SK-N-DZ (cell line): Measurements from ENCODE around the gene EBF4. TPM values are rescaled to one million over a fixed set of nuclear protein-coding genes. Genes with fewer than 3 reads are reported as not detected.

Experiments used
- DNase-seq: peaks from one replicate; pipeline ENCODE4 v3.0.0-alpha.2; 2015; ENCODE audit warnings: low spot score
- polyA plus RNA-seq, 2 experiments: library from polyadenylated mRNA; depleted of rRNA; stranded (reverse); fragments of >200 nt; gene quantifications; 2 replicates each; pipeline ENCODE4 v1.2.3, GENCODE V29; 2014

Gene EBF4, protein sequence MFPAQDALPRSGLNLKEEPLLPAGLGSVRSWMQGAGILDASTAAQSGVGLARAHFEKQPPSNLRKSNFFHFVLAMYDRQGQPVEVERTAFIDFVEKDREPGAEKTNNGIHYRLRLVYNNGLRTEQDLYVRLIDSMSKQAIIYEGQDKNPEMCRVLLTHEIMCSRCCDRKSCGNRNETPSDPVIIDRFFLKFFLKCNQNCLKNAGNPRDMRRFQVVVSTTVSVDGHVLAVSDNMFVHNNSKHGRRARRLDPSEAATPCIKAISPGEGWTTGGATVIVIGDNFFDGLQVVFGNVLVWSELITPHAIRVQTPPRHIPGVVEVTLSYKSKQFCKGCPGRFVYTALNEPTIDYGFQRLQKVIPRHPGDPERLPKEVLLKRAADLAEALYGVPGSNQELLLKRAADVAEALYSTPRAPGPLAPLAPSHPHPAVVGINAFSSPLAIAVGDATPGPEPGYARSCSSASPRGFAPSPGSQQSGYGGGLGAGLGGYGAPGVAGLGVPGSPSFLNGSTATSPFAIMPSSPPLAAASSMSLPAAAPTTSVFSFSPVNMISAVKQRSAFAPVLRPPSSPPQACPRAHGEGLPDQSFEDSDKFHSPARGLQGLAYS
- 18.6 and 24.6 TPM in 2 replicates for polyA plus RNA-seq (2014; cell fraction: cytosol; rRNA removed)
- 120 and 146 TPM in 2 replicates for polyA plus RNA-seq (2014; cell fraction: nucleus; rRNA removed)

DNA sequence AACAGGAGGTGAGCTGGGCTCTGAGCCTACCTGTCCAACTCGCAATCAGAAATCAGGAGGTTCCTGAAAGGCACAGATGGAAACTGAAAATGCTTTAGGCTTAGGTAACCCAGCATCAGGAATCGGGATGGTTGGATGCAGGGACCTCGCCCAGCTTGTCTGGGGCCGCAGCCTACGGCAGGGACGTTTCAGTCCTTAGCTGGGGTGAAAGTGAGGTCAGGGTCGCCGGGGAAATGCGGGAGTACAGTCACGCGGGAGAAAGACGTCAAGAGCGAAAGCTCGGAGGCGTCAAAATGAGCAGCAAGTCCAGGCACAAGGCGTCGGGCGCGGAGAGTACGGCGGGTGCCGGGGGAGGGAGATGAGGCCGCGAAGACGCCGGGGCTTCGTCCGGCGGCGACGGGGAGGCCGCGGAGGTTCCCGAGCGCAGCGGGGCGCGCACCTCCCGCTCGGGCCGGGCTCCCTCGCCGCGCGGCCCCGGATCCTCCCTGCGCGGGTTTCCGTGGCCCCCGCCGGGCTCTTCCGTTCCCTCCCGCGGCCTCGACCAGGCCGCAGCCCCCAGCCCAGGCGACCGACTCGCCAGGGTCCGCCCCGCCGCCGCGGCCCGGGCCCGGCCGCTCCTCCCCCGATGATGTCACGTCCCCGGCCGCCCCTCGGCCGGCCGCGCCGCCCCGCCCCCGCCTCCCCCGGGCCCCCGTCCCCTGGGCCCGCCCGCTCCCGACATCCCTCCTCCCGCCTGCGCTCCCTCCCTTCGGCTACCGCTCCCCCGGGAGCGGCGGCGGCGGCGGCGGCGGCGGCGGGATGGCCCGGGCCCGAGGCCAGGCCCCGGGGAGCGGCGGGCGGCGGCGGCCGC is at the start of gene EBF4:
TSS of gene EBF4 (plus strand) at position 745 of the 850 bp plus-strand sequence. CDS start 866 bp downstream, outside the sequence.
- peak; percentile 52 for DNase-seq

DNA sequence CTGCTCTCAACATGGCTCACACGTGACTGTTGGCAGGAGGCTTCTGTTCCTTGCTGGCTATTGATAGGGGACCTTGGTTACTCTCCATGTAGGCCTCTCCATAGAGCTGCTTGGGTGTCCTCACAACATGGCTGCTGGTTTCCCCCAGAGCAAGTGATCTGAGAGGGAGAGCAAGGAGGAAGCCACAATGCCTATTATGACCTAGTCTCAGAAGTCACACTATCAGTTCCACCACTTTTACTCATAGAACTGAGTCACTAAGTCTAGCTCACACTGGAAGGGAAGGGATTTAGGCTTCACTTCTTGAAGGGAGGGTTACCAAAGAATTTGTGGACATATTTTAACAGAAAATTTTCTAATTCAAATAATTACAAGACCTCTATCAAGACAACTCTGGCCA is 48.9 kb upstream of the EBF4 start:
- DNase-seq = no peak

DNA sequence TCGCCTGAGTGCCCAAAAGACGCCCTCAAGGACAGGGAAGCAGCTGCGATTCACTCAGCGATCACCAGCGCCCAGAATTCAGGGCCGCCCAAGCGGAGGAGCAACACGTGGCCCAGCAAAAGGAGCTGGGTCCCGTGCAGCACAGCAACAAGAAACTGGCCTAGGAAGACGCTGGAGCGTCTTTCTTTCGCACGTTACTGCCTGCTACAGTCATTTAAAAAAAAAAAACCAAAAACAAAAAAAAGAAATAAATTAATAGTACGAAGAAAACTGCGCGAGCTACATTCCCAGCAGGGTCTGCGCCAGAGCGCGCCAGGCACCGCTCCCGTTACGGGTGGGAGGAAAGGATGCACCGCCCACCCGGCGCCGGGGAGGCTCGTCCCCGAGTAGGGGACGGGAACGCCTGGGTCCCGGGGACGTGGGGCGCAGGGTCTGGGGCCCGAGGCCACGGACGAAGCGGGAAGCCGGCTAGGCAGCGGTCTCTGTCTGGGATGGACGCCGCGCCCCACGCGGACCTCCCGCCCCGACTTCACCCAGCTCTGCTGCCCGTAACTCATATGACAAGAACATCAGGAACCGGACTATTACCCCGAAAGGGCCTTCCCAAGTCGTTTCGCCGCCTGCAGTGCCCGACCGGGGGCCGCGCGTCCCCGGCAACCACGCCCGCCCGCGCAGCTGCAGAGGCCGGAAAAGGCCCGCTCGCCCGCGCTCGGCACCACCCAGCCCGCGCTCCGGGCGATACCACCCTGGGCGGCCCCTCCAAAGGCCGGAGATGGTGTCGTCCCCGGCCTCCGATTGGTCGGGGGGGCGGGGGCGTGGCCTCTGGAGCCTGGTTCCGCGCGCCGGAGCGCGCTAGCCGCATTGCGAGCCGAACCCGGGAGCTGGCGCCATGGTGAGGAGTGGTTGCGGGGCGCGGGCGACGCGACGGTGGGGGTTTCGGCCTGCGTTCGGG is 40.5 kb upstream of the EBF4 start, which contains the start of gene NOP56:
TSS of gene NOP56 (plus strand) at position 861 of the 952 bp plus-strand sequence. CDS start at position 890, 29 bp downstream.
- DNase-seq = peak; percentile 93

DNA sequence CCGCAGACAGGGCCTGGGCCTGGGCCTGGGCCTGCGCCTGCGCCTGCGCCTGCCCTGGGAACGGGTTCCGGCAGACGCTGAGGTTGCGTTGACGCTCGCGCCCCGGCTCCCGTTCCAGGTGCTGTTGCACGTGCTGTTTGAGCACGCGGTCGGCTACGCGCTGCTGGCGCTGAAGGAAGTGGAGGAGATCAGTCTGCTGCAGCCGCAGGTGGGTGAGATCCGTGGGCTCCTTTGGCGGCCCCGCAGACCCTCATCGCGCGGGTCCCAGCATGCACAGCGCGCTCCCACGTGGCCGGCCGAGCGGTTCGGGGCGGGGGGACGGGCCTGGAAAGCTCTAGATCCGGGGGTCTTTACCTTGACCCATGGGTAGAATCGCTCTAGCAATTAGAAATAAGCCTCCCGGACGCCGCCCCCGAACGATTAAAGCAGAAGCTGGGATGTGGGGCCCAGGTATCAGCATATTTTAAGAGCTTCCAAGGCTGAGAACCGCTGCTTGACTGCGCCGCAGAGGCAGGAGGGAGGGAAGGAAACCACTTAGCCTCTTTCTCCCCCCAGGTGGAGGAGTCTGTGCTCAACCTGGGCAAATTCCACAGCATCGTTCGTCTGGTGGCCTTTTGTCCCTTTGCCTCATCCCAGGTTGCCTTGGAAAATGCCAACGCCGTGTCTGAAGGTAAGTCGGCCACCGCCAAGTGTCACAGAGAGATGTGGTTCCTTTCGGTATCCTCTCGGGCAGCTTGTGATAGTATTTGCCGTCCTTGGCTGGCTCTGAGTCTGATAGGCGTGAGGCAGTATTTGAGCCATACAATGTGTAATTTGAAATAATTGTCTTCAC is 39.6 kb upstream of the EBF4 start:
- peak; percentile 64 for DNase-seq

DNA sequence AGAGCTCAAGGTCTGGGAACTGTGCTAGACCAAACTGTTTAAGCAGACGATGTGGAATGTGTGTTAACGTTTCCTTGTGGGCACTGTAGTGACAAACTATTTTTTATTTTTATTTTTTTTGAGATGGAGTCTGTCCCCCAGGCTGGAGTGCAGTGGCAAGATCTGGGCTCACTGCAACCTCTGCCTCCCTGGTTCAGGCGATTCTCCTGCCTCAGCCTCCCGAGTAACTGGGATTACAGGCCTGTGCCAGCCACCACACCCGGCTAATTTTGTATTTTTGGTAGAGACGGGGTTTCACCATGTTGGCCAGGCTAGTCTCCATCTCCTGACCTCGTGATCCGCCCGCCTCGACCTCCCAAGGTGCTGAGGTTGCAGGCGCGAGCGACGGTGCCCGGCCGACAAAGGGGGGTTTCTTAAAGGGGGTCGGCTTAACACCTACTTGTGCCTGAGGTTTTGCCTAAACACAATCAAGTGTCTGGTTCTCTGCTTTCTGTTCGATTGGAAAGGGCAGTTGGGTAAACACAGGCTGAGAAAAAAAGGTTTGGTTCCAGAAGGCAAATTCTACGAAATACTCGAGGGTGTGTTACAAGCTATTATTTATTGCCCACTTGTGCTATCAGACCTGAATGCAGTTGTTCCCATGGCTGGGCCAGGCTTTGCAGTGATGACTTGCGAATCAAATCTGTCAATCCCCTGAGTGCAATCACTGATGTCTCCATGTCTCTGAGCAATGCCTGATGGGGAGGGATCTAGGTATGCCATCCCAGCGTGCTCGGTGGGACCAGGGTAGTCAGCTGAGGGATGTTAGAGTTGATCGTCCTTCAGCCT is 38.8 kb upstream of the EBF4 start:
- no peak for DNase-seq

DNA sequence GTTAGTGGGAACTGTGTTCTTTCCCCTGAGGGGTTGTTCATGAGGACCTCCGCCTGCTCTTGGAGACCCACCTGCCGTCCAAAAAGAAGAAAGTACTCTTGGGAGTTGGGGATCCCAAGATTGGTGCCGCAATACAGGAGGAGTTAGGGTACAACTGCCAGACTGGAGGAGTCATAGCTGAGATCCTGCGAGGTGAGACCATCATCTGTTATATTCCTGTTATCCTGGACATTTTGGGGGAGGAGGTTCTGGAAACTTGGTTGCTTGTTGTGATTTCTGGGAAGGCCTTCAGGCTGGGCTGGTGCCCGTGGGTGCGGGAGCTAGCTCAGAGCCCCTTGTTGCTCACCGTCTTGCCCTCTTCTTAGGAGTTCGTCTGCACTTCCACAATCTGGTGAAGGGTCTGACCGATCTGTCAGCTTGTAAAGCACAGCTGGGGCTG is 38.2 kb upstream of the EBF4 start:
- DNase-seq = no peak

DNA sequence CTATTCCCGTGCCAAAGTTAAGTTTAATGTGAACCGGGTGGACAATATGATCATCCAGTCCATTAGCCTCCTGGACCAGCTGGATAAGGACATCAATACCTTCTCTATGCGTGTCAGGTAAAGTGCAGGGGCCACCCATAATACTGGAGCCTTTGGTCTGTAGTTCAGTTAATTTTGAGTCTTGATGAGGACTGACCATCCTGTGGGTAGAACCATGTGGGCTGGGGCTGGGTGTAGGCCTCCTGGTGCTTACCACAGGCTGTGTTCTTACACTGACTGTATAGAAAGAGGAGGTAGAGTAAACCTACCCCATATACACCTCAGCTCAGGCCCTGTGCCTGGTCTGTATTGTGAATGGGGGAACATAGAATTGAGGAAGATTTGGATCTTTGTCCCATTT is 37.7 kb upstream of the EBF4 start:
- DNase-seq = no peak

DNA sequence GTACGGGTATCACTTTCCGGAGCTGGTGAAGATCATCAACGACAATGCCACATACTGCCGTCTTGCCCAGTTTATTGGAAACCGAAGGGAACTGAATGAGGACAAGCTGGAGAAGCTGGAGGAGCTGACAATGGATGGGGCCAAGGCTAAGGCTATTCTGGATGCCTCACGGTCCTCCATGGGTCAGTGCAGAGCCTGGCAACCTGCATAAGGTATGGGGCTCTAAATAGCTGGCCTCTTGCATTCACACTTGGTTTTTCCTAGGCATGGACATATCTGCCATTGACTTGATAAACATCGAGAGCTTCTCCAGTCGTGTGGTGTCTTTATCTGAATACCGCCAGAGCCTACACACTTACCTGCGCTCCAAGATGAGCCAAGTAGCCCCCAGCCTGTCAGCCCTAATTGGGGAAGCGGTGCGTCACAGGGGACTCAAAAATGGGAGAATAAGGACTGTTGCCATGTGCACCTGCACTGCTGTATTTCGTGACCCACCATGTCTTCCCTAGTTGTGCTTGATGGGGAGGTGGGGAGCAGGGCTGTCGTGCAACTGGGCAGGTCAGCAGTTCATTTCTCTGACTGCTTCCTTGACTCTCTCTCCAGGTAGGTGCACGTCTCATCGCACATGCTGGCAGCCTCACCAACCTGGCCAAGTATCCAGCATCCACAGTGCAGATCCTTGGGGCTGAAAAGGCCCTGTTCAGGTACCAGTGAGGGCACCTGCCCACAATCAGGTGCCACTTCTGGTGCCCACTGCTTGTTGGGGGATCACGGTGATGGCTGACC is 37.1 kb upstream of the EBF4 start:
- no peak for DNase-seq

DNA sequence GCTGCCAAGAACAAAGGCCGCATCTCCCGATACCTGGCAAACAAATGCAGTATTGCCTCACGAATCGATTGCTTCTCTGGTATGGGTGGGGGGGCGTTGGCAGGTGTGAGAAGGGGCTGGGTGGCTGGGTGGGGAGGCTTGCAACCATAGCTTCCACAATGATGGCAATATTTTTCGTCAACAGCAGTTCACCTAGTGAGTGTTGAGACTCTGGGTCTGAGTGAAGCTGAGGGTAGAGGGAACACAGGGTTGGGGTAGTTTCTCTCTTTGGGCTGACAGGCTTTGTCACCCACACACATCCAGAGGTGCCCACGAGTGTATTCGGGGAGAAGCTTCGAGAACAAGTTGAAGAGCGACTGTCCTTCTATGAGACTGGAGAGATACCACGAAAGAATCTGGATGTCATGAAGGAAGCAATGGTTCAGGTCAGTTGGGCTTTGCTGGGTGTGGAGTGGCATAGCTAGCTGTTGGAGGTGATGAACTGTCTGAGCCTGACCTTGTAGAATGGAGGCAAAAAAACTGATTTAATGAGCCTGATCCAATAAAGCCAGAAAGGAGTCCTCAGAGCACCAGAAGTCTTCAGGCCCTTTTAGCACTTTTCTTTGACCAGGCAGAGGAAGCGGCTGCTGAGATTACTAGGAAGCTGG is 36.0 kb upstream of the EBF4 start:
- DNase-seq = no peak

DNA sequence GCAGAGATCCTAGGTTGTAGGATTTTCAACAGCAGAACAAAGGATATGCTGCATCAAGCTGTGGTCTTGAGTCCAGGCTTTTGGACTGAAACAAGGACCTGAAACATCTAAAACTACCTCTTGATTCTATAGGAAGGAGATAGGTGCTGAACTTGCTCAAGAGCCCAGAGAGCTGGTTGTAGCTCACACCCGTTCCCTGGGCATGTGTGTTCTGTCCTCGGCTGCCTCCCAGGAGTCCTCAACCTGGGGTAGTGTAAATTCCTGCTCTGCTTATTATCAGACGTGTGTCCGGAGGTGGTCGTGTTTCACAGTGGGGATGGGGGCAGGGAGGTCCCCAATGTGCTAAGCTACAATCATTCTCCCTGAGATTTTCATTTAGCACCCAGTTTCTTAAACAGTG is 35.3 kb upstream of the EBF4 start:
- no peak for DNase-seq

DNA sequence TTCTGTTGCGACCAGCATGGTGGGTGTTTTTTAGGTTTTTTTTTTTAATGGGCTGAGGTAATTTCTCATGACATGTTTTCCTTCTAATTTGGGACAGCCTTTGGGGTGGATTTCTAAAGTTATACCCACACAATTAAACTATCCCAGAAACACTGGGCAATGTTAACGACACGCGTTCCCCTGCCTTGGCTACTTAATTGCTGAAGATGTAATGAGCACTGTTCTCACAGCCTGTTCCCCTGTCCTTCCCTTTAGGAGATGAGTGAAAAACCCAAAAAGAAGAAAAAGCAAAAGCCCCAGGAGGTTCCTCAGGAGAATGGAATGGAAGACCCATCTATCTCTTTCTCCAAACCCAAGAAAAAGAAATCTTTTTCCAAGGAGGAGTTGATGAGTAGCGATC is 34.9 kb upstream of the EBF4 start:
- no peak for DNase-seq

DNA sequence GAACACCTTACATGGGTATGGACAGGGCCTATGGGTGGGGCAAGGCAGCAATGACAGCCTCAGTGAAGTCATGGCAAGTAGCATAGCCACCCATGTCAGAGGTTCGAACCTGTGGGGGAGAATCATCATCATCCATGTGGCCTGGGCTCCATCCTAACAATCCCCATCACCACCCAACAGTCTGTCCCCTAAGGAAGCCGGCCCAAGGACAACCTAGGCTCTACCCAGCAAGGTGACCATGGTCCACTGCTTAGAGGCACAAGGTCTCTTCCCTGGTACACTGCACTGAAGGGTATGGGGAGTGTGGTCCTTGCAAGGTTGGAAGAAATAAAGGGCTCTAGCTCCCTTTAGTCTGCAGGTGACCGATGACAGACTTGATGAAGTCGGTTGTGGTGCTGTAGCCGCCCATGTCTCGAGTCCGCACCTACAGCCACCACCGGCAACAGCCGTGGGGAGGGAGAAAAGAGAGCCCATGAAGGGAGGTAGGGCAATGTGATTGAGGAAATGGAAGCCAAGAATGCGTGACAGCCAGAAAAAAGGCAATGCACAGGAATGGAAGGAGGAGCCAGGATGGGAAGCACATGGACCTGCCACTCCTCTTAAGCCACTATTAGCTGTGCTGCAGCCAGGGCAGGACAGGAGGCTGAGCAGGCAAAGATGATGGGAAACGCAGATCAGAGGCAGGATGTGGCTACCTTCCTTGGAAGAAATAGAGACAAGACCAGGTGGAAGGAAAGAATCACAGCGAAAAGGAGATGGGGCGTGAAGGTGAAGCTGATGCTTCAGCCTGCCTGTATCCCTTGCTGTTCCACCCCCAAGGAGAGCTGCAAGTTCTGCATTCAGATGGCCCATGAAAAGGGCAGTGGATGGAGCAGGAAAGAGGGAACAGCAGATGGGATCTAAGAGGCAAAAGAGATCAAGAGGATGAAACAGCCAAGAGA is 33.9 kb upstream of the EBF4 start:
- DNase-seq = no peak

DNA sequence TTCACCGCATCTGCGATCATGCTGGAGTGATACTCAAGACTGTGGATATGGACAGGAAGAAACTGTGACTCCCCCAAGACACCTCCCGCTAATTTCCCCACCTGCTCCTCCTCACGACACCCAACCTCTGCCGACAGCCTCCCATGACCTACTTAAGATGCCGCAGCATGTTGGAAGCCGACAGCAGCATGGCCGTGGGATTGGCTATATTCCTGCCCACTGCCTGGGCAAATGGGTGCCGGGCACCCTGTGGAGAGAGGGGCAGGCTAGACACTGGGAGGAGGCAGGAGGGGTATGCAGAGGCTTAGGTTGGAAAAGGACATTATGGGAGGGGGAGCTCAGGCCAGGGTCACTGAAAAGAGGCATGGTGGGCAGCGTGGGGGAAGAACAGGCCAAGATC is 33.0 kb upstream of the EBF4 start:
- DNase-seq = no peak

DNA sequence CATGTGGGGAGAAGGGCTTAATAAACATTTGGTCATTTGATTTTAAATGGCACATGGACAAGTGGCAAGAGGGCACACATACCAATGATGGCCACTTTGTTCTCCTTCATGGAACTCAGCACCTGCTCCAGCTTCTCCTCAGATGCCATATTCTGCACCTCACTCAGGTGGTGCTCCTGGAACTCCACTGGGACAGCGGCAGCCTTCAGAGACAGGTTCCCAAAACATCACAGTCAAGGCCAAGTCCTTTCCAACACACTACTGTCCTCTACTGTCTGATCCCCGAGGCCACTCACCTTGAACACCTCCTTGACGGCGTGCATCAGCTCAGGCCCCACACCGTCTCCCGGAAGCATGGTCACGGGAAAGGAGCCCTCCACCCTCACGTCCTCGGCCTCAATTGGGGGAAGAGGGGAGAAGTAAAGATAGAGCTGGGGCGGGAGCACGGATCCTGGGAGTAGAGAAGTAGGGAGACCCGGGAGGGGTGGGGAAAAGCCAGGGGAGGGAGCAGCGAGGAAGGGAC is 29.2 kb upstream of the EBF4 start:
- no peak for DNase-seq

DNA sequence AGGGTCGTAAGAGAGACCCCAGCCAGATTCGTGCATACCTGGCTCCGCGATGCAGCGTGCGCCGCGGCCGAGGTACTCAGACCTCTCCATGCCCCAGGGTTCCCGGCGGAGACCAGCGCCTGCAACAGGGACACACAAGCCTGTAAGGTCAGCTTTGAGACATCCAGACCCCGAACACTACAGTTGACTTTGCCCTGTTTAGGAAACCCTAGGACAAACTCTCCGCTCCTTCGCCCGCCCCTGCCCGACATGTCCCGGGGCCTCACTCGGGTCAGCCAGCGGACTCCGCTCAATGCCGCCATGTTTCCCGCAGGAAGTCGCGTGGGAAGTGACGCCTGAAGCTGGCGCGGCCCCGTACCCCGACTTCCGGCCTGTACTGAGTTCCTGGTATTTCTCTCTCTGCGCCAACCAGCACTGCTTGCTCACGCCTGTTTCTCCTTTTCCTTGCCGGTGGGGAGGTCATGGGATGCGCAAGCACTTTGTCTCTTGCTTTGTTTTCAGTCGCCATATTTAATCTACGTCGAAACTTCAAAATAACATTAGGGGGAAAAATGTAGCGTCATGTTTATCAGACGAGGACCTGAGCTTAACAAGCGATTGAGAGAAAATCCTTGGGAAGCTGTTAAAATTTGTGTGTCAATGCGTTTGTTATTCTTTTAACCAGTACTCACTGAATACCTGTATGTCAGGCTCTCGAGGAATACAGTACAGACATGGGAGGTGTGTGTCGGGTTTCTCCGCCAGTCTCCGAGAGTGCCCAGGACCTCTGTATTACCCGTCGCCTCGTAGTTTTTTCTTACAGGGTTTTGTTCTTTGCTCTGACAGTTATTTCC is 28.5 kb upstream of the EBF4 start, which contains the start of gene IDH3B:
TSS of gene IDH3B (minus strand) at position 330 of the 833 bp plus-strand sequence. CDS start at position 302, 28 bp downstream.
- DNase-seq = peak; percentile 93
